Neural progenitor cell (in vitro differentiated cells): ENCODE results near the gene HILPDA. TPM values are rescaled to one million over a fixed set of nuclear protein-coding genes. Genes with fewer than 3 reads are reported as not detected.

Experiments
- DNase-seq: peaks from one replicate; pipeline ENCODE4 v3.0.0-alpha.2; 2016; ENCODE audit warnings: low spot score
- H2AFZ ChIP-seq: fragments of 200-600 bp; sonication (generic); replicated peaks from 2 replicates; pipeline ENCODE4 v1.6.1; 2016; ENCODE audit warnings: antibody characterized with exemption
- H3F3A ChIP-seq: fragments of 200-600 bp; sonication (generic); 2 replicates; pipeline ENCODE4 v1.6.1; 2016; ENCODE audit warnings: antibody characterized with exemption, low read depth
- H3K27ac ChIP-seq: fragments of 200-600 bp; sonication (generic); 2 replicates; pipeline ENCODE4 v1.5.1; 2016; ENCODE audit warnings: mild to moderate bottlenecking
- H3K27me3 ChIP-seq: fragments of 200-600 bp; sonication (generic); 2 replicates; pipeline ENCODE4 v1.6.1; 2016; ENCODE audit warnings: mild to moderate bottlenecking, moderate library complexity
- H3K36me3 ChIP-seq: fragments of 200-600 bp; sonication (generic); 2 replicates; pipeline ENCODE4 v1.5.1; 2016
- H3K4me1 ChIP-seq: fragments of 200-600 bp; sonication (generic); 2 replicates; pipeline ENCODE4 v1.6.1; 2016; ENCODE audit warnings: mixed run types
- H3K4me2 ChIP-seq: fragments of 200-600 bp; sonication (generic); 2 replicates; pipeline ENCODE4 v1.6.1; 2016
- H3K4me3 ChIP-seq: fragments of 200-600 bp; sonication (generic); 2 replicates; pipeline ENCODE4 v1.5.1; 2016
- H3K79me2 ChIP-seq: fragments of 200-600 bp; sonication (generic); 2 replicates; pipeline ENCODE4 v1.6.1; 2016; ENCODE audit warnings: low read depth
- H3K9ac ChIP-seq: fragments of 200-600 bp; sonication (generic); 2 replicates; pipeline ENCODE4 v1.6.1; 2016
- H3K9me3 ChIP-seq: fragments of 200-600 bp; sonication (generic); 2 replicates; pipeline ENCODE4 v1.5.1; 2016; ENCODE audit warnings: low read depth
- H4K20me1 ChIP-seq: fragments of 200-600 bp; sonication (generic); 2 replicates; pipeline ENCODE4 v1.6.1; 2016; ENCODE audit warnings: low read depth
- H3K27ac Mint-ChIP-seq: 3 replicates; pipeline ENCODE4 v1.8.0; 2021; ENCODE audit warnings: mixed read lengths
- H3K27me3 Mint-ChIP-seq: 2 replicates; pipeline ENCODE4 v1.8.0; 2022; ENCODE audit warnings: low read depth, mild to moderate bottlenecking, inconsistent platforms, moderate library complexity, mixed read lengths; ENCODE audit not compliant: insufficient read depth
- H3K36me3 Mint-ChIP-seq: 3 replicates; pipeline ENCODE4 v1.8.0; 2021; ENCODE audit warnings: mixed read lengths
- H3K4me1 Mint-ChIP-seq: 3 replicates; pipeline ENCODE4 v1.8.0; 2021; ENCODE audit warnings: mixed read lengths
- H3K4me3 Mint-ChIP-seq: 3 replicates; pipeline ENCODE4 v1.8.0; 2021; ENCODE audit warnings: mild to moderate bottlenecking, moderate library complexity, mixed read lengths
- H3K9me3 Mint-ChIP-seq: 3 replicates; pipeline ENCODE4 v1.8.0; 2020; ENCODE audit warnings: mixed read lengths
- EZH2 ChIP-seq: fragments of 200-600 bp; sonication (generic); IDR thresholded peaks from 2 replicates; pipeline ENCODE4 v1.6.1; 2017; ENCODE audit warnings: antibody characterized with exemption, mild to moderate bottlenecking, moderate library complexity
- EZH2phosphoT487 ChIP-seq: fragments of 200-600 bp; sonication (generic); IDR thresholded peaks from 2 replicates; pipeline ENCODE4 v1.6.1; 2017; ENCODE audit warnings: antibody characterized with exemption
- total RNA-seq: library from RNA; depleted of rRNA; stranded (reverse); fragments of >200 nt; gene quantifications from 2 replicates; pipeline ENCODE4 v1.2.3, GENCODE V29; 2015; ENCODE audit warnings: low replicate concordance
- TF ChIP-seq, protein P1 (sequence below): fragments of 200-600 bp; sonication (generic); IDR thresholded peaks from 2 replicates; pipeline ENCODE4 v1.5.1; 2017; ENCODE audit warnings: antibody characterized with exemption, mild to moderate bottlenecking

HILPDA gene
- total RNA-seq, 1 donor from 2014 or later, result 53.9 TPM

DNA sequence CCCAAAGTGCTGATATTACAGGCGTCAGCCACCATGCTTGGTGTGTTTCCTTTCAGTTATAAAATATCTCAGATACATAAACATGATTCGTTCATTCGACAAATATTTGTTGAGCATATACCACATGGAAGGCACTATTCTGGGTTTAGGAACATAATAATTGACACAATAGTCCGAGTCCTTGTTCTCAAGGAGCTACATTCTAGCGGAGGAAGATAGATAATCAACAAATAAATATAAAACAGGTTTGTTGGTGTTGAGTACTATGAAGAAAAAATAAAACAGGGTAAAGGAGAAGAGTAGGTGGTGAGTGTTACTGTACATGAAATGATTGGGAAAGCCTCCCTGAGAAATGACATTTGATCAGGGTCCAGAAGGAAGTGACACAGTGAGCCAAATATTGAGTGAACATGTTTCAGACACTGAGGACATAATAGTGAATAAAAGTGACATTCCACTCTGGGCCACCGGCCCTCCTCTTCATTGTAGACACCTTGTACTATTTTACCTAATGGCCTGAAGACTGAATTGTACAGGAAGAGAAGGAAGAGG is 6.9 kb upstream of the HILPDA start:
- Histone ChIP-seq H3F3A (peaks cover 3% of the 10 kb centered on the region), H3K27me3 (no peaks in the 10 kb centered on the region), H3K9ac (peak overlapping the region; percentile 16), H3K27ac (no peak overlapping the region), H3K4me3 (no peak overlapping the region), H4K20me1 (no peaks in the 10 kb centered on the region), H2AFZ (no peak overlapping the region), H3K4me2 (no peak overlapping the region), H3K4me1 (peaks cover 2% of the 10 kb centered on the region), H3K9me3 (no peaks in the 10 kb centered on the region), H3K36me3 (no peaks in the 10 kb centered on the region), H3K79me2 (no peaks in the 10 kb centered on the region)
- DNase-seq, result no peak
- Mint-ChIP-seq H3K4me1 (peaks cover 2% of the 10 kb centered on the region), H3K36me3 (no peaks in the 10 kb centered on the region), H3K27ac (no peak overlapping the region), H3K9me3 (no peaks in the 10 kb centered on the region), H3K27me3 (peaks cover 6% of the 10 kb centered on the region), H3K4me3 (no peak overlapping the region)
- TF ChIP-seq EZH2phosphoT487 (no peak), EZH2 (no peak)
- TF ChIP-seq, protein P1, sequence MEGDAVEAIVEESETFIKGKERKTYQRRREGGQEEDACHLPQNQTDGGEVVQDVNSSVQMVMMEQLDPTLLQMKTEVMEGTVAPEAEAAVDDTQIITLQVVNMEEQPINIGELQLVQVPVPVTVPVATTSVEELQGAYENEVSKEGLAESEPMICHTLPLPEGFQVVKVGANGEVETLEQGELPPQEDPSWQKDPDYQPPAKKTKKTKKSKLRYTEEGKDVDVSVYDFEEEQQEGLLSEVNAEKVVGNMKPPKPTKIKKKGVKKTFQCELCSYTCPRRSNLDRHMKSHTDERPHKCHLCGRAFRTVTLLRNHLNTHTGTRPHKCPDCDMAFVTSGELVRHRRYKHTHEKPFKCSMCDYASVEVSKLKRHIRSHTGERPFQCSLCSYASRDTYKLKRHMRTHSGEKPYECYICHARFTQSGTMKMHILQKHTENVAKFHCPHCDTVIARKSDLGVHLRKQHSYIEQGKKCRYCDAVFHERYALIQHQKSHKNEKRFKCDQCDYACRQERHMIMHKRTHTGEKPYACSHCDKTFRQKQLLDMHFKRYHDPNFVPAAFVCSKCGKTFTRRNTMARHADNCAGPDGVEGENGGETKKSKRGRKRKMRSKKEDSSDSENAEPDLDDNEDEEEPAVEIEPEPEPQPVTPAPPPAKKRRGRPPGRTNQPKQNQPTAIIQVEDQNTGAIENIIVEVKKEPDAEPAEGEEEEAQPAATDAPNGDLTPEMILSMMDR, result no peak

DNA sequence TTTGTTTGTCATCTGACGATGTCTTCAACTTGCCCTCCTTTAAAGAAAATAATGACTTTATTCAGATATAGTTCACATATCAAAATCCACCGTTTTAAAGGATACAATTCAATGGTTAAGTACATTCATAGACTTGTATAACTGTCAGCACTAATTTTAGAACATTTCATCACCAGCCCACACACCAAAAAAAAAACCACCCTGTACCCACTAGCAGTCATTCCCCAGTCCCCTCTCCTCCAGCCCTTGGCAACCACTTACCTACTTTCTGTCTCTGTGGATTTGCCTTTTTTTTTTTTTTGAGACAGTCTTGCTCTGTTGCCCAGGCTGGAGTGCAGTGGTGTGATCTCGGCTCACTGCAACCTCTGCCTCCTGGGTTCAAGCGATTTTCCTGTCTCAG is 5.3 kb upstream of the HILPDA start:
- Histone ChIP-seq H3K27ac (no peak overlapping the region), H3K36me3 (no peaks in the 10 kb centered on the region), H3K79me2 (no peaks in the 10 kb centered on the region), H3K4me3 (no peak overlapping the region), H3K4me2 (no peak overlapping the region), H2AFZ (no peak overlapping the region), H3K9ac (no peak overlapping the region), H3F3A (peaks cover 19% of the 10 kb centered on the region), H4K20me1 (no peaks in the 10 kb centered on the region), H3K4me1 (peaks cover 7% of the 10 kb centered on the region), H3K9me3 (no peaks in the 10 kb centered on the region), H3K27me3 (no peaks in the 10 kb centered on the region)
- no peaks in the 10 kb centered on the region for H3K36me3 Mint-ChIP-seq
- H3K27me3 Mint-ChIP-seq, result peaks cover 6% of the 10 kb centered on the region
- no peak overlapping the region for H3K27ac Mint-ChIP-seq
- no peak overlapping the region for H3K4me3 Mint-ChIP-seq
- no peak for TF ChIP-seq EZH2
- TF ChIP-seq, protein P1, result no peak
- no peak for TF ChIP-seq EZH2phosphoT487
- no peak for DNase-seq
- peaks cover 18% of the 10 kb centered on the region for H3K4me1 Mint-ChIP-seq
- H3K9me3 Mint-ChIP-seq, result no peaks in the 10 kb centered on the region

DNA sequence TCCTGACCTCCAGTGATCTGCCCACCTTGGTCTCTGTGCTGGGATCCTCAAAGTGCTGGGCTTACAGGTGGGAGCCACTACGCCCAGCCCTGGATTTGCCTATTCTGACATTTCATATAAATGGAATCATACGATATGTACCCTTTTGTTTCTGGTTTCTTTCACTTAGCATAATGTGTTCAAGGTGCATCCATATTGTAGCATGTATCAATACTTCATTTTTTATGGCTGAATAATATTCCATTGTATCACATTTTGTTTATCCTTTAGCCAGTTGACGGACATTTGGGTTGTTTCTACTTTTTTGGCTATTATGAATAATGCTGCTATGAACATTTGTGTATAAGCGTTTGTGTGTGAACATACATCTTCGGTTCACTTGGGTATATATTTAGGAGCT is 4.8 kb upstream of the HILPDA start:
- no peaks in the 10 kb centered on the region for H4K20me1 ChIP-seq
- no peaks in the 10 kb centered on the region for H3K9me3 Mint-ChIP-seq
- H3K27ac Mint-ChIP-seq, result no peak overlapping the region
- H3K27me3 ChIP-seq, result no peaks in the 10 kb centered on the region
- H3K4me2 ChIP-seq, result no peak overlapping the region
- H3K4me3 Mint-ChIP-seq, result no peak overlapping the region
- no peak overlapping the region for H3K27ac ChIP-seq
- H3K79me2 ChIP-seq, result peaks cover 4% of the 10 kb centered on the region
- H3K36me3 Mint-ChIP-seq, result no peaks in the 10 kb centered on the region
- H3F3A ChIP-seq, result peaks cover 20% of the 10 kb centered on the region
- no peak overlapping the region for H3K9ac ChIP-seq
- H2AFZ ChIP-seq, result no peak overlapping the region
- H3K36me3 ChIP-seq, result no peaks in the 10 kb centered on the region
- no peak overlapping the region for H3K4me3 ChIP-seq
- TF ChIP-seq EZH2phosphoT487, result no peak
- TF ChIP-seq, protein P1, result no peak
- TF ChIP-seq EZH2, result no peak
- no peaks in the 10 kb centered on the region for H3K9me3 ChIP-seq
- peaks cover 7% of the 10 kb centered on the region for H3K4me1 ChIP-seq
- H3K4me1 Mint-ChIP-seq, result peaks cover 19% of the 10 kb centered on the region
- no peak for DNase-seq
- peaks cover 6% of the 10 kb centered on the region for H3K27me3 Mint-ChIP-seq
